Neural progenitor cell (in vitro differentiated cells): ENCODE measurements around the gene APOE. TPM values are rescaled to one million over a fixed set of nuclear protein-coding genes. Genes with fewer than 3 reads are reported as not detected.

Source experiments
- DNase-seq: peaks from one replicate; pipeline ENCODE4 v3.0.0-alpha.2; 2016; ENCODE audit warnings: low spot score
- H2AFZ ChIP-seq: fragments of 200-600 bp; sonication (generic); replicated peaks from 2 replicates; pipeline ENCODE4 v1.6.1; 2016; ENCODE audit warnings: antibody characterized with exemption
- H3F3A ChIP-seq: fragments of 200-600 bp; sonication (generic); 2 replicates; pipeline ENCODE4 v1.6.1; 2016; ENCODE audit warnings: antibody characterized with exemption, low read depth
- H3K27ac ChIP-seq: fragments of 200-600 bp; sonication (generic); 2 replicates; pipeline ENCODE4 v1.5.1; 2016; ENCODE audit warnings: mild to moderate bottlenecking
- H3K27me3 ChIP-seq: fragments of 200-600 bp; sonication (generic); 2 replicates; pipeline ENCODE4 v1.6.1; 2016; ENCODE audit warnings: mild to moderate bottlenecking, moderate library complexity
- H3K36me3 ChIP-seq: fragments of 200-600 bp; sonication (generic); 2 replicates; pipeline ENCODE4 v1.5.1; 2016
- H3K4me1 ChIP-seq: fragments of 200-600 bp; sonication (generic); 2 replicates; pipeline ENCODE4 v1.6.1; 2016; ENCODE audit warnings: mixed run types
- H3K4me2 ChIP-seq: fragments of 200-600 bp; sonication (generic); 2 replicates; pipeline ENCODE4 v1.6.1; 2016
- H3K4me3 ChIP-seq: fragments of 200-600 bp; sonication (generic); 2 replicates; pipeline ENCODE4 v1.5.1; 2016
- H3K79me2 ChIP-seq: fragments of 200-600 bp; sonication (generic); 2 replicates; pipeline ENCODE4 v1.6.1; 2016; ENCODE audit warnings: low read depth
- H3K9ac ChIP-seq: fragments of 200-600 bp; sonication (generic); 2 replicates; pipeline ENCODE4 v1.6.1; 2016
- H3K9me3 ChIP-seq: fragments of 200-600 bp; sonication (generic); 2 replicates; pipeline ENCODE4 v1.5.1; 2016; ENCODE audit warnings: low read depth
- H4K20me1 ChIP-seq: fragments of 200-600 bp; sonication (generic); 2 replicates; pipeline ENCODE4 v1.6.1; 2016; ENCODE audit warnings: low read depth
- H3K27ac Mint-ChIP-seq: 3 replicates; pipeline ENCODE4 v1.8.0; 2021; ENCODE audit warnings: mixed read lengths
- H3K27me3 Mint-ChIP-seq: 2 replicates; pipeline ENCODE4 v1.8.0; 2022; ENCODE audit warnings: low read depth, mild to moderate bottlenecking, inconsistent platforms, moderate library complexity, mixed read lengths; ENCODE audit not compliant: insufficient read depth
- H3K36me3 Mint-ChIP-seq: 3 replicates; pipeline ENCODE4 v1.8.0; 2021; ENCODE audit warnings: mixed read lengths
- H3K4me1 Mint-ChIP-seq: 3 replicates; pipeline ENCODE4 v1.8.0; 2021; ENCODE audit warnings: mixed read lengths
- H3K4me3 Mint-ChIP-seq: 3 replicates; pipeline ENCODE4 v1.8.0; 2021; ENCODE audit warnings: mild to moderate bottlenecking, moderate library complexity, mixed read lengths
- H3K9me3 Mint-ChIP-seq: 3 replicates; pipeline ENCODE4 v1.8.0; 2020; ENCODE audit warnings: mixed read lengths
- EZH2 ChIP-seq: fragments of 200-600 bp; sonication (generic); IDR thresholded peaks from 2 replicates; pipeline ENCODE4 v1.6.1; 2017; ENCODE audit warnings: antibody characterized with exemption, mild to moderate bottlenecking, moderate library complexity
- EZH2phosphoT487 ChIP-seq: fragments of 200-600 bp; sonication (generic); IDR thresholded peaks from 2 replicates; pipeline ENCODE4 v1.6.1; 2017; ENCODE audit warnings: antibody characterized with exemption
- total RNA-seq: library from RNA; depleted of rRNA; stranded (reverse); fragments of >200 nt; gene quantifications from 2 replicates; pipeline ENCODE4 v1.2.3, GENCODE V29; 2015; ENCODE audit warnings: low replicate concordance
- TF ChIP-seq, protein P1 (sequence below): fragments of 200-600 bp; sonication (generic); IDR thresholded peaks from 2 replicates; pipeline ENCODE4 v1.5.1; 2017; ENCODE audit warnings: antibody characterized with exemption, mild to moderate bottlenecking

The APOE gene
- total RNA-seq, 1 donor from 2014 or later: 195 TPM

DNA sequence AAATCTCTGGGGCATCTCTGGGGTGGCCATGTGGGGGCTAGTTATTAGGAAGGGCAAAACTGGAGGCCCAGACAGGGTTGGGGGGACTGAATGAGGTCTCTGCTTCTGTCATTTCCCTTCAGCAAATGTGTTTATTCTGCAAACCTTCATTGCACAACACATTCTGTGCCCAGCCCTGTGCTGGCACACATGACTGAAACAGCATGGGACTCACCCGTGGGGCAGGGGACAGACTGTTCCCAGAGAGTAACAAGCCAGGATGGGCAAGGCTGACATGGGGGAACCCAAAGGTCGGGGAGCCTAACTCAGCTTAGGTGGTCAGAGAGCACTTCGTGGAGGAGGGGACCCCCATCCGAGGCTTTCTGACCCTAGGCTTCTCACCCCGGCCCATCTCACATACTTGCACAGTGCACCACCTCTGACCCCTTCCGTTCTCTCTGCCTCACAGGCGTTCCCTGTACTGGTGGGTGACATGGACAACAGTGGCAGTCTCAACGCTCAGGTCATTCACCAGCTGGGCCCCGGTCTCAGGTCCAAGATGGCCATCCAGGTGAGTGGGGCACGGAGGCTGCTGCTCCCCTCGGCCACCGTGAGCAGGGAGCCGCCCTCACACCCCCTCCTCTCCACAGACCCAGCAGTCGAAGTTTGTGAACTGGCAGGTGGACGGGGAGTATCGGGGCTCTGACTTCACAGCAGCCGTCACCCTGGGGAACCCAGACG, 12.1 kb upstream of the APOE start:
- H3K9me3 Mint-ChIP-seq: no peaks in the 10 kb centered on the region
- Histone ChIP-seq H2AFZ (no peak overlapping the region), H3K4me3 (no peak overlapping the region), H3K9me3 (no peaks in the 10 kb centered on the region), H3K9ac (no peak overlapping the region), H3K79me2 (peaks cover 29% of the 10 kb centered on the region), H3K27ac (no peak overlapping the region), H3K4me2 (no peak overlapping the region), H3F3A (peaks cover 24% of the 10 kb centered on the region), H3K4me1 (peaks cover 8% of the 10 kb centered on the region), H3K27me3 (no peaks in the 10 kb centered on the region), H3K36me3 (no peaks in the 10 kb centered on the region), H4K20me1 (peaks cover 20% of the 10 kb centered on the region)
- H3K27me3 Mint-ChIP-seq: peaks cover 6% of the 10 kb centered on the region
- peak overlapping the region; percentile 37 for H3K27ac Mint-ChIP-seq
- TF ChIP-seq EZH2phosphoT487: no peak
- TF ChIP-seq EZH2: no peak
- peaks cover 24% of the 10 kb centered on the region for H3K4me1 Mint-ChIP-seq
- no peak for DNase-seq
- H3K4me3 Mint-ChIP-seq: peak overlapping the region; percentile 97
- H3K36me3 Mint-ChIP-seq: peaks cover 29% of the 10 kb centered on the region

DNA sequence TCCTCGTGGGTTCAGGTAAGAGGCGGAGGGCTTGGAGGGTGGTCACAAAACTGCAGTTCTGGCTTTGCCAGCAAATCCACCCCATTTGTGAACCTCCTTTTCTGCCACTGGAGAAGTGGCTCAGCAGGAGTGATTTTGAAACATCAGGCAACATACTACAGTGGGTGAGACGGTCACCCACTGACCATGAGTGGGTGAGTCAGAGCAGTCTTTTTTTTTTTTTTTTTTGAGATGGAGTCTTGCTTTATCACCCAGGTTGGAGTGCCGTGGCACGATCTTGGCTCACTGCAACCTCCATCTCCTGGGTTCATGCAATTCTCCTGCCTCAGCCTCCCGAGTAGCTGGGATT, 11.6 kb upstream of the APOE start:
- no peak overlapping the region for H3K27ac Mint-ChIP-seq

DNA sequence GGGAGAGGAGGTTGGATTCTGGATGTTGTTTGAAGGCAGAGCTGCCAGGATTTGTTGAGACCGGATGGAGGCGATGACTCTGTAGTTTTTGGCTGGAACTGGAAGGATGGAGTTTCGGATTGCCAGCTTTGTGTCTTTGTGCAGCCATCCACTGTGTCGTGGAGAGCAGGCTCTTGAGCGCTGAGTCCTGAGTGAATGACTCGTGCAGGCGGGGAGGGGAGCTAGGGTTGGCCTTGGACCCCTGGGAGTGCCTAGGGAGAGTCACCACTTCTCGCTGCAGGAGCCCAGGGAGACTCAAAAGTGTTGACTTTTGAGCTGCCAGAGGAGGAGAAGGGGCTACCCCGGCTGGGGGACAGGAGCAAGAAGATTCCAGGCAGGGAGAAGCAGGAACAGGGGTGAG, 10.7 kb upstream of the APOE start:
- Mint-ChIP-seq H3K36me3 (peaks cover 28% of the 10 kb centered on the region), H3K27ac (no peak overlapping the region), H3K4me3 (peak overlapping the region; percentile 48), H3K4me1 (peaks cover 21% of the 10 kb centered on the region), H3K9me3 (no peaks in the 10 kb centered on the region), H3K27me3 (peaks cover 6% of the 10 kb centered on the region)
- Histone ChIP-seq H3F3A (peaks cover 15% of the 10 kb centered on the region), H3K4me3 (no peak overlapping the region), H3K9ac (no peak overlapping the region), H3K4me2 (no peak overlapping the region), H3K27ac (no peak overlapping the region), H3K9me3 (no peaks in the 10 kb centered on the region), H2AFZ (no peak overlapping the region), H3K4me1 (peaks cover 8% of the 10 kb centered on the region), H4K20me1 (peaks cover 21% of the 10 kb centered on the region), H3K79me2 (peaks cover 29% of the 10 kb centered on the region), H3K27me3 (no peaks in the 10 kb centered on the region), H3K36me3 (no peaks in the 10 kb centered on the region)
- no peak for DNase-seq
- TF ChIP-seq, protein P1, sequence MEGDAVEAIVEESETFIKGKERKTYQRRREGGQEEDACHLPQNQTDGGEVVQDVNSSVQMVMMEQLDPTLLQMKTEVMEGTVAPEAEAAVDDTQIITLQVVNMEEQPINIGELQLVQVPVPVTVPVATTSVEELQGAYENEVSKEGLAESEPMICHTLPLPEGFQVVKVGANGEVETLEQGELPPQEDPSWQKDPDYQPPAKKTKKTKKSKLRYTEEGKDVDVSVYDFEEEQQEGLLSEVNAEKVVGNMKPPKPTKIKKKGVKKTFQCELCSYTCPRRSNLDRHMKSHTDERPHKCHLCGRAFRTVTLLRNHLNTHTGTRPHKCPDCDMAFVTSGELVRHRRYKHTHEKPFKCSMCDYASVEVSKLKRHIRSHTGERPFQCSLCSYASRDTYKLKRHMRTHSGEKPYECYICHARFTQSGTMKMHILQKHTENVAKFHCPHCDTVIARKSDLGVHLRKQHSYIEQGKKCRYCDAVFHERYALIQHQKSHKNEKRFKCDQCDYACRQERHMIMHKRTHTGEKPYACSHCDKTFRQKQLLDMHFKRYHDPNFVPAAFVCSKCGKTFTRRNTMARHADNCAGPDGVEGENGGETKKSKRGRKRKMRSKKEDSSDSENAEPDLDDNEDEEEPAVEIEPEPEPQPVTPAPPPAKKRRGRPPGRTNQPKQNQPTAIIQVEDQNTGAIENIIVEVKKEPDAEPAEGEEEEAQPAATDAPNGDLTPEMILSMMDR: no peak
- TF ChIP-seq EZH2 (no peak), EZH2phosphoT487 (no peak)

More for the DNA sequence above, 11.6 kb upstream of the APOE start:
- peaks cover 22% of the 10 kb centered on the region for H3F3A ChIP-seq
- peaks cover 20% of the 10 kb centered on the region for H4K20me1 ChIP-seq
- no peak for DNase-seq
- H3K27me3 Mint-ChIP-seq: peaks cover 6% of the 10 kb centered on the region
- H3K4me2 ChIP-seq: no peak overlapping the region
- no peaks in the 10 kb centered on the region for H3K36me3 ChIP-seq
- H3K4me1 Mint-ChIP-seq: peaks cover 23% of the 10 kb centered on the region
- TF ChIP-seq, protein P1: no peak
- TF ChIP-seq EZH2phosphoT487: no peak
- no peak for TF ChIP-seq EZH2
- no peaks in the 10 kb centered on the region for H3K9me3 Mint-ChIP-seq
- H3K27ac ChIP-seq: no peak overlapping the region
- peaks cover 28% of the 10 kb centered on the region for H3K36me3 Mint-ChIP-seq
- no peak overlapping the region for H3K9ac ChIP-seq
- no peaks in the 10 kb centered on the region for H3K9me3 ChIP-seq
- H3K4me3 ChIP-seq: no peak overlapping the region
- no peaks in the 10 kb centered on the region for H3K27me3 ChIP-seq
- H2AFZ ChIP-seq: no peak overlapping the region
- H3K4me1 ChIP-seq: peaks cover 8% of the 10 kb centered on the region
- H3K79me2 ChIP-seq: peaks cover 29% of the 10 kb centered on the region
- no peak overlapping the region for H3K4me3 Mint-ChIP-seq

DNA sequence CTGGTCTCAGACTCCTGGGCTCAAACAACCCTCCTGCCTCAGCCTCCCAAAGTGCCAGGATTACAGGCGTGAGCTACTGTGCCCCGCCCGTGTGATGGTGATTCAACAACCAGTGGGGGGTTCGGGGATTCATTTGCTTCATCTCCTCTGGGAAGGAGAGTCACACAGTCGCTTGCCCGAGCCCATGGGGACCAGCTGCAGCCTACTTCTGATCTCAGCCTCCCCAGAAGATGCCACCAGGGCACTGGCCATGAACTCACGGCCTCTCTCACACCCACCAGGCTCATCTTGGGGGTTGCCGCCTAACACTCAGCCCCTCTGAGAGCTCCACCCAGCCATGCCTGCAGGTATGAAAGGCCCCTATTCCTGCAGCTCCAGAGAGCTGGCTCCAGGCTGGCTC, 7.8 kb upstream of the APOE start:
- H3K27me3 ChIP-seq: no peaks in the 10 kb centered on the region
- no peaks in the 10 kb centered on the region for H3K9me3 ChIP-seq
- no peak overlapping the region for H3K27ac ChIP-seq
- peaks cover 12% of the 10 kb centered on the region for H3K79me2 ChIP-seq
- no peak overlapping the region for H3K4me2 ChIP-seq
- H3K4me3 ChIP-seq: no peak overlapping the region
- no peaks in the 10 kb centered on the region for H3K4me1 ChIP-seq
- H4K20me1 ChIP-seq: peaks cover 10% of the 10 kb centered on the region
- Mint-ChIP-seq H3K4me1 (peaks cover 3% of the 10 kb centered on the region), H3K27me3 (peaks cover 8% of the 10 kb centered on the region), H3K27ac (no peak overlapping the region), H3K9me3 (no peaks in the 10 kb centered on the region), H3K4me3 (no peak overlapping the region), H3K36me3 (peaks cover 23% of the 10 kb centered on the region)
- no peak overlapping the region for H3K9ac ChIP-seq
- no peak overlapping the region for H2AFZ ChIP-seq
- no peaks in the 10 kb centered on the region for H3K36me3 ChIP-seq
- TF ChIP-seq, protein P1: no peak
- peaks cover 6% of the 10 kb centered on the region for H3F3A ChIP-seq
- DNase-seq: no peak
